Body of pancreas (tissue), 4 donors: ENCODE measurements around the gene ARFRP1. TPM values are rescaled to one million over a fixed set of nuclear protein-coding genes. Genes with fewer than 3 reads are reported as not detected.
A peak's percentile ranks its signal among the peaks of the same experiment; 100 is the strongest.

ENCODE experiments used
- ATAC-seq: fragments of 150-250 bp; one replicate; pipeline ENCODE4 v1.9.1; 2016
- DNase-seq, 4 donors: peaks; one replicate each; pipeline ENCODE4 v3.0.0-alpha.2; 2019
- H3K27ac ChIP-seq, 4 donors: fragments of 200-600 bp; sonication (generic); 1 replicate in 3 of 4; 2 replicates in 1 of 4; pipeline versions ENCODE4 v1.5.1 to v1.6.1; 2016 to 2019; ENCODE audit warnings: mild to moderate bottlenecking in 1 of 4, mixed read lengths in 1 of 4, moderate library complexity in 1 of 4
- H3K27me3 ChIP-seq, 2 donors: fragments of 200-600 bp; sonication (generic); one replicate each; pipeline ENCODE4 v1.6.0; 2016; ENCODE audit warnings: mild to moderate bottlenecking in 1 of 2
- H3K36me3 ChIP-seq, 2 donors: fragments of 200-600 bp; sonication (generic); replicated peaks in 1 of 2; 2 replicates each; pipeline ENCODE4 v1.5.1; 2016; ENCODE audit warnings: low read depth in 2 of 2; ENCODE audit not compliant: insufficient read depth in 1 of 2
- H3K4me1 ChIP-seq: fragments of 200-600 bp; sonication (generic); one replicate; pipeline ENCODE4 v1.6.0; 2016
- H3K4me3 ChIP-seq, 2 donors: fragments of 200-600 bp; sonication (generic); 1 replicate in 1 of 2; 2 replicates in 1 of 2; pipeline ENCODE4 v1.5.1; 2016 to 2019
- H3K9me3 ChIP-seq, 3 donors: fragments of 200-600 bp; sonication (generic); 1 replicate in 2 of 3; 2 replicates in 1 of 3; pipeline ENCODE4 v1.5.1; 2016
- POLR2A ChIP-seq, 3 donors: fragments of 450-650 bp; IDR thresholded peaks; one replicate each; pipeline ENCODE4 v1.6.1; 2016; ENCODE audit warnings: antibody characterized with exemption in 3 of 3, mild to moderate bottlenecking in 2 of 3
- WGBS, 2 donors: methylation state at CpG; one replicate each; pipeline ENCODE4 v1.1.5; 2017; 5-methylcytosine and 5-hydroxymethylcytosine counted together
- intact Hi-C: fragments of 100-400 bp; cut with DNase I; formaldehyde crosslinking; loops from one replicate; pipeline ENCODE4 v1.15.1; 2023
- total RNA-seq, 2 donors: library from RNA; depleted of rRNA; stranded (reverse); fragments of >200 nt; gene quantifications; one replicate each; pipeline ENCODE4 v1.1.0, GENCODE V29; 2016
- TF ChIP-seq, protein P1 (sequence below), 7 experiments: fragments of 450-650 bp in 4 of 7; fragments of 200-600 bp in 3 of 7; sonication (generic) in 3 of 7; IDR thresholded peaks; one replicate each; pipeline ENCODE4 v1.5.1; 2016 to 2019; ENCODE audit warnings: antibody characterized with exemption in 7 of 7

The ARFRP1 gene
- total RNA-seq, 2 donors from 2014 or later = 22.6 to 23.4 TPM

DNA sequence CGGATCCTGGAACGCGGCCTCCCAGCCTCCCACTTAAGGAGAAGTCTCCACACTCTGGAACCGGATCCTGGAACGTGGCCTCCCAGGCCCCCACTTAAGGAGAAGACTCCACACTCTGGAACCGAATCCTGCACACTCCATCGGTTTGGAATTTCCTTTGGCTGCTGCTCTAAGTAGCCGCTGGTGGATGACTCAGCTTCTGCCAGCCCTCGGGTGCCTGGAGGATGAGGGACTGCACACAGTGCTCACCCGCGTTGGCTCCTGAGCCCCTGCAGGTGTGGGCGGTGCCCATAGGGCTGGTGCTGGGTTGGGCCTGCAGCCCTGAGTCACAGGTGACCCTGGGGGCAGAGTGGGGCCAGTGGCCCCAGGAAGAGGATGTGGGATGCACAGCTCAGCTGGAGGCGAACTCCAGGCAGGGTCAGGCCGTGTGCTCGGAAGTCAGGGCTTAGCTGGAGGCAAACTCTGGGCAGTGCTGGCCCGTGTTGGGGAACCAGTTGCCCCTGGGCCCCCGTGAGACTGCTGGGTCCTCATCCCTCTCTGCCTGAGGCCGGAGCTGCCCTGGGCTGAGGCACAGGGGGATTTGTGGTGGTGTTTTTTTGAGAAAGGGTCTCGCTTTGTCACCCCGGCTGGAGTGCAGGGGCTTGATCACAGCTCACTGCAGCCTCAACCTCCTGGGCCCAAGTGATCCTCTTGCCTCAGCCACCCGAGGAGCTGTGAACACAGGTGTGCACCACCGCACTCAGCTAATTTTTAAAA lies 25.2 kb downstream of the ARFRP1 start:
- 71 to 80% methylated on average over 5 to 18 of the region's 22 CpGs for WGBS, 2 donors
- H3K4me3 ChIP-seq = no peak overlapping the region
- no peaks in the 10 kb centered on the region for H3K36me3 ChIP-seq
- peak; percentile 25 to 56 (median 45) for DNase-seq
- peaks cover 26% of the 10 kb centered on the region for H3K4me1 ChIP-seq
- H3K9me3 ChIP-seq = no peaks in the 10 kb centered on the region
- intact Hi-C loops = no loop called here
- H3K27me3 ChIP-seq = no peaks in the 10 kb centered on the region
- ATAC-seq = peak; percentile 57
- no peak for TF ChIP-seq POLR2A (IDR thresholded peaks at IDR 0.05)
- TF ChIP-seq, protein P1, sequence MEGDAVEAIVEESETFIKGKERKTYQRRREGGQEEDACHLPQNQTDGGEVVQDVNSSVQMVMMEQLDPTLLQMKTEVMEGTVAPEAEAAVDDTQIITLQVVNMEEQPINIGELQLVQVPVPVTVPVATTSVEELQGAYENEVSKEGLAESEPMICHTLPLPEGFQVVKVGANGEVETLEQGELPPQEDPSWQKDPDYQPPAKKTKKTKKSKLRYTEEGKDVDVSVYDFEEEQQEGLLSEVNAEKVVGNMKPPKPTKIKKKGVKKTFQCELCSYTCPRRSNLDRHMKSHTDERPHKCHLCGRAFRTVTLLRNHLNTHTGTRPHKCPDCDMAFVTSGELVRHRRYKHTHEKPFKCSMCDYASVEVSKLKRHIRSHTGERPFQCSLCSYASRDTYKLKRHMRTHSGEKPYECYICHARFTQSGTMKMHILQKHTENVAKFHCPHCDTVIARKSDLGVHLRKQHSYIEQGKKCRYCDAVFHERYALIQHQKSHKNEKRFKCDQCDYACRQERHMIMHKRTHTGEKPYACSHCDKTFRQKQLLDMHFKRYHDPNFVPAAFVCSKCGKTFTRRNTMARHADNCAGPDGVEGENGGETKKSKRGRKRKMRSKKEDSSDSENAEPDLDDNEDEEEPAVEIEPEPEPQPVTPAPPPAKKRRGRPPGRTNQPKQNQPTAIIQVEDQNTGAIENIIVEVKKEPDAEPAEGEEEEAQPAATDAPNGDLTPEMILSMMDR (IDR thresholded peaks at IDR 0.05) = no peak
- peak overlapping the region in 3 of 4 donors; percentile 28 to 68 (median 32) for H3K27ac ChIP-seq

DNA sequence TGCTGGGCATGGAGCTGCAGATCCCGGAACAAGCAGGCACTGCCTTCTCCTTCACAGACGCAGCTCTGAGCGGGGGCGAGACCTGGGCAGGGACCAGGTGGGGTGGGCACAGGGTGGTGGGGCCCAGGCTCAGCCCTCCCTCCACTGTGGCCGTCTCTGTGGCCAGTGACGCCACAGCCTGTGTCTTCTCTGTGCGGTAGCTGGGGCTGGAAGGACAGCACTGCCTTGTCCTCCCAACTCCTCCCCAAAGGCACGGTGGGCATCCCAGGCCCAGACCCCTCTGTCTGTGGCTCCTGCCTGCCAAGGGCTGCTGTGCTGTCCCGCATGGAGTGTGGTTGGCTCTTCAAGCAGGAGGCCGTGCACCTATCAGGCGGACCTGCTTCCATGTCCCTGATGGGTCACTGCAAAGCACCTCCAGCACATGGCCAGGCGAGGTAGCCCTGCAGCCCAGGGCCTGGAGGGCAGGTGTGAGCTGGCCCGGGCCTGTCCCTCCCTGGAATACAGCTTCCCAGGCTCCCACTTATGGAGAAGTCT lies 26.1 kb downstream of the ARFRP1 start:
- H3K9me3 ChIP-seq = no peaks in the 10 kb centered on the region
- DNase-seq (no peak), ATAC-seq (no peak)
- H3K27ac ChIP-seq = peak overlapping the region in 1 of 4 donors; percentile 68
- H3K36me3 ChIP-seq = no peaks in the 10 kb centered on the region
- no peak overlapping the region for H3K4me3 ChIP-seq
- TF ChIP-seq POLR2A (IDR thresholded peaks at IDR 0.05) = no peak
- TF ChIP-seq, protein P1 (IDR thresholded peaks at IDR 0.05) = no peak
- H3K27me3 ChIP-seq = no peaks in the 10 kb centered on the region
- intact Hi-C loops = no loop called here
- WGBS, 2 donors = 90 to 95% methylated on average over 9 to 12 of the region's 13 CpGs
- peaks cover 20% of the 10 kb centered on the region for H3K4me1 ChIP-seq

DNA sequence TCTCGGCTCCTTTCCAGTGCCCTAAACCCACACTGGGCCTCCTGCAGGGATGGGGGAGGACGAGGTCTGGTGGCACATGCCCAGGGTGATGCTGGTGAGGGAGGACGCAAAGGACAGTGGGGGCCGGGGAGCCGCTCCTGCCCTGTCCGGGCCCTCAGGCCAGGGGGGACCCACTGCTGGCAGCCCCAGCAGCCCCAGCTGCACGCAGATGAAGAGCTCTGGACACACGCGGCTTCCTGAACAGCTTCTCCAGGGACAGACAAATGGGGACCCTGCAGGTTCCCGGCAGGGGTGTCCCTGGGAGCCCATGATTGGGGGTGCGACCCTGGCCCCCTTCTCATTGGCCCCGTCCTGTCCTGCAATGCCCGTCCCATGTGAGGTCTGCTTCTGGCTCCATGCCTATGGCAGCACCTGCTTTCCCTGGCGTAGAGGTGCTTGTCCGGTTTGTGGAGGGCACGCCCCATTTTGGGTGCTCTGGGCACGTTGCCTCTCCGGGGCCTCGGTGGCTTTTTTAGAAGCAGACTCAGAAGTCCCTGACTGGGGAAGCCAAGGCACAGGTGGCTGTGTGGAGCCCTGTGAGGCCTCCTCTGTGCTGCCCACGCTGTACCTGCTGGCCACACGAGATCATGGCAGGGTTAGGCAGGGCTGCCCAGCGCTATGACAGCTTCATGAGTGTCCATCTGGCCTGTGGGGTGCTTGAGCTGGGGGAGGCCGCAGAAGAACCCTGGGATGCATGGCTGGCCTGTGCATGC lies 26.7 kb downstream of the ARFRP1 start:
- ATAC-seq = no peak
- H3K9me3 ChIP-seq = no peaks in the 10 kb centered on the region
- TF ChIP-seq POLR2A (IDR thresholded peaks at IDR 0.05) = no peak
- TF ChIP-seq, protein P1 (IDR thresholded peaks at IDR 0.05) = no peak
- DNase-seq = no peak
- no peaks in the 10 kb centered on the region for H3K27me3 ChIP-seq
- intact Hi-C loops = no loop called here
- H3K4me3 ChIP-seq = no peak overlapping the region
- 88 to 93% methylated on average over 5 to 23 of the region's 23 CpGs for WGBS, 2 donors
- H3K27ac ChIP-seq = peak overlapping the region in 1 of 4 donors; percentile 68
- H3K36me3 ChIP-seq = peaks cover 0 to 2% of the 10 kb centered on the region in 2 donors
- peaks cover 16% of the 10 kb centered on the region for H3K4me1 ChIP-seq

DNA sequence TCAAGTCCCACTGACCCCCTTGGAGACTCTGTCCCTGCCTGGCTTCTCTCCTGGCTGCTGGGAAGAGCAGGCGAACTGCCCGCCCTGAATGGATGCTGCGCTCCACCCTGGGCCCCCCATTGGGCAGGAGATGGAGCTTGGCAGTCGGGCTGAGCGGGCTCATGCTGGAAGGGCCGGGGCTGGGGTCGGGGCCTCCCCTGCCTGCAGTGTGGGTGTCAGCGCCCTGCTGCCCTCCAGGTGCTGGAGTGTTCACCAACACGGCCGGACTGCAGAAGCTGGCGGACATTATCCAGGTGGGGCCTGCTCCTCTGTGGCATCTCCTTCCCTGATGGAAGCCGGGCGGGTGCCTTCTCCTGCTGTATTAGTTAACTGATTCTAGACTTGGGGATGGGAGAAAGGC lies 27.3 kb downstream of the ARFRP1 start:
- H3K4me1 ChIP-seq = peaks cover 10% of the 10 kb centered on the region
- no peak for DNase-seq
- intact Hi-C loops = no loop called here
- H3K9me3 ChIP-seq = no peaks in the 10 kb centered on the region
- 60 to 98% methylated on average over 1 to 13 of the region's 13 CpGs for WGBS, 2 donors
- no peak overlapping the region for H3K4me3 ChIP-seq
- H3K36me3 ChIP-seq = peaks cover 0 to 2% of the 10 kb centered on the region in 2 donors
- no peak for ATAC-seq
- no peaks in the 10 kb centered on the region for H3K27me3 ChIP-seq
- TF ChIP-seq, protein P1 (IDR thresholded peaks at IDR 0.05) = no peak
- TF ChIP-seq POLR2A (IDR thresholded peaks at IDR 0.05) = no peak
- no peak overlapping the region for H3K27ac ChIP-seq
